Measurements from ENCODE around the gene MON1A.
A peak's percentile ranks its signal among the peaks of the same experiment; 100 is the strongest.

Gene MON1A

GRCh38 chr3:49889296-49889695 is 40.3 kb downstream of the MON1A start:
- Mint-ChIP-seq H3K36me3 (no peaks in the 10 kb centered on the region), H3K27ac (no peak overlapping the region), H3K27me3 (peaks cover 9% of the 10 kb centered on the region), H3K4me3 (no peak overlapping the region), H3K9me3 (no peaks in the 10 kb centered on the region), H3K4me1 (no peaks in the 10 kb centered on the region)
- no peak for DNase-seq
- CTCF ChIA-PET = interaction anchor here (0.6 kb wide), 1 partner anchor 39 kb away, joined by 4 read pairs; no protein-coding TSS in a partner anchor

- H3K4me3 Mint-ChIP-seq = no peak overlapping the region
- H3K9me3 Mint-ChIP-seq = no peaks in the 10 kb centered on the region
- H3K27ac Mint-ChIP-seq = no peak overlapping the region
- CTCF ChIA-PET = no interaction called here
- H3K27me3 Mint-ChIP-seq = peaks cover 29% of the 10 kb centered on the region
- H3K4me1 Mint-ChIP-seq = no peaks in the 10 kb centered on the region
- no peaks in the 10 kb centered on the region for H3K36me3 Mint-ChIP-seq
- DNase-seq = no peak
These were observed 42.7 kb downstream of the MON1A start for GRCh38 chr3:49886922-49887265.

- Mint-ChIP-seq H3K27me3 (peaks cover 37% of the 10 kb centered on the region), H3K4me1 (no peaks in the 10 kb centered on the region), H3K9me3 (no peaks in the 10 kb centered on the region), H3K4me3 (no peak overlapping the region), H3K36me3 (no peaks in the 10 kb centered on the region), H3K27ac (no peak overlapping the region)
- CTCF ChIA-PET = no interaction called here
- no peak for DNase-seq
These were observed 45.6 kb downstream of the MON1A start for GRCh38 chr3:49883998-49884397.

GRCh38 chr3:49882166-49882565 is 47.4 kb downstream of the MON1A start:
- H3K27me3 Mint-ChIP-seq = peaks cover 37% of the 10 kb centered on the region
- H3K36me3 Mint-ChIP-seq = no peaks in the 10 kb centered on the region
- no peaks in the 10 kb centered on the region for H3K9me3 Mint-ChIP-seq
- DNase-seq = no peak
- no peak overlapping the region for H3K4me3 Mint-ChIP-seq
- no peak overlapping the region for H3K27ac Mint-ChIP-seq
- CTCF ChIA-PET = interaction anchor here (1.3 to 1.7 kb wide), 3 partner anchors 10 to 43 kb away, joined by 3 to 6 read pairs (median 4); no protein-coding TSS in a partner anchor
- no peaks in the 10 kb centered on the region for H3K4me1 Mint-ChIP-seq

GRCh38 chr3:49880581-49881315 is 48.9 kb downstream of the MON1A start:
- Mint-ChIP-seq H3K36me3 (no peaks in the 10 kb centered on the region), H3K4me1 (no peaks in the 10 kb centered on the region), H3K27me3 (peaks cover 37% of the 10 kb centered on the region), H3K4me3 (no peak overlapping the region), H3K9me3 (no peaks in the 10 kb centered on the region), H3K27ac (no peak overlapping the region)
- DNase-seq = no peak
- CTCF ChIA-PET = interaction anchor here (0.6 to 0.7 kb wide), 2 partner anchors 11 to 19 kb away, joined by 3 read pairs; partner anchors contain the start of gene CAMKV

GRCh38 chr3:49879721-49880120 is 49.9 kb downstream of the MON1A start:
- Mint-ChIP-seq H3K27me3 (peaks cover 38% of the 10 kb centered on the region), H3K9me3 (no peaks in the 10 kb centered on the region), H3K4me3 (no peak overlapping the region), H3K4me1 (no peaks in the 10 kb centered on the region), H3K36me3 (no peaks in the 10 kb centered on the region), H3K27ac (no peak overlapping the region)
- CTCF ChIA-PET = interaction anchor here (0.8 kb wide), 1 partner anchor 11 kb away, joined by 3 read pairs; no protein-coding TSS in a partner anchor
- DNase-seq = no peak

GRCh38 chr3:49878686-49879085 is 50.9 kb downstream of the MON1A start:
- CTCF ChIA-PET = no interaction called here
- H3K4me1 Mint-ChIP-seq = no peaks in the 10 kb centered on the region
- H3K4me3 Mint-ChIP-seq = no peak overlapping the region
- H3K27me3 Mint-ChIP-seq = peaks cover 32% of the 10 kb centered on the region
- H3K36me3 Mint-ChIP-seq = no peaks in the 10 kb centered on the region
- DNase-seq = no peak
- H3K9me3 Mint-ChIP-seq = no peaks in the 10 kb centered on the region
- no peak overlapping the region for H3K27ac Mint-ChIP-seq

- peaks cover 34% of the 10 kb centered on the region for H3K27me3 Mint-ChIP-seq
- CTCF ChIA-PET = no interaction called here
These were observed 51.9 kb downstream of the MON1A start for GRCh38 chr3:49877716-49878115.

GRCh38 chr3:49876567-49876966 is 53.0 kb downstream of the MON1A start:
- Mint-ChIP-seq H3K36me3 (no peaks in the 10 kb centered on the region), H3K27me3 (peaks cover 35% of the 10 kb centered on the region), H3K27ac (no peak overlapping the region), H3K4me3 (no peak overlapping the region), H3K9me3 (no peaks in the 10 kb centered on the region), H3K4me1 (no peaks in the 10 kb centered on the region)
- CTCF ChIA-PET = no interaction called here
- no peak for DNase-seq

More at GRCh38 chr3:49877716-49878115, 51.9 kb downstream of the MON1A start:
- H3K4me1 Mint-ChIP-seq = no peaks in the 10 kb centered on the region
- H3K36me3 Mint-ChIP-seq = no peaks in the 10 kb centered on the region
- no peaks in the 10 kb centered on the region for H3K9me3 Mint-ChIP-seq
- no peak for DNase-seq
- no peak overlapping the region for H3K4me3 Mint-ChIP-seq
- H3K27ac Mint-ChIP-seq = no peak overlapping the region

- CTCF ChIA-PET = no interaction called here
- no peaks in the 10 kb centered on the region for H3K9me3 Mint-ChIP-seq
These were observed 56.0 kb downstream of the MON1A start for GRCh38 chr3:49873623-49874022.

GRCh38 chr3:49872801-49873281 is 56.8 kb downstream of the MON1A start:
- Mint-ChIP-seq H3K9me3 (no peaks in the 10 kb centered on the region), H3K4me3 (no peak overlapping the region), H3K4me1 (no peaks in the 10 kb centered on the region), H3K27me3 (peaks cover 67% of the 10 kb centered on the region), H3K27ac (no peak overlapping the region), H3K36me3 (no peaks in the 10 kb centered on the region)
- DNase-seq = no peak
- CTCF ChIA-PET = interaction anchor here (1.5 kb wide), 1 partner anchor 9 kb away, joined by 4 read pairs; no protein-coding TSS in a partner anchor

More at GRCh38 chr3:49873623-49874022, 56.0 kb downstream of the MON1A start:
- no peak for DNase-seq
- no peak overlapping the region for H3K4me3 Mint-ChIP-seq
- no peaks in the 10 kb centered on the region for H3K36me3 Mint-ChIP-seq
- H3K4me1 Mint-ChIP-seq = no peaks in the 10 kb centered on the region
- no peak overlapping the region for H3K27ac Mint-ChIP-seq
- H3K27me3 Mint-ChIP-seq = peaks cover 59% of the 10 kb centered on the region

- Mint-ChIP-seq H3K4me3 (no peak overlapping the region), H3K4me1 (no peaks in the 10 kb centered on the region), H3K27me3 (peaks cover 79% of the 10 kb centered on the region), H3K9me3 (no peaks in the 10 kb centered on the region), H3K36me3 (no peaks in the 10 kb centered on the region), H3K27ac (no peak overlapping the region)
- DNase-seq = no peak
- CTCF ChIA-PET = interaction anchor here (1.5 kb wide), 1 partner anchor 11 kb away, joined by 4 read pairs; no protein-coding TSS in a partner anchor
These were observed 58.0 kb downstream of the MON1A start for GRCh38 chr3:49871531-49872153.

- Mint-ChIP-seq H3K27ac (no peak within 1 kb of the TSS), H3K36me3 (no peaks in the 10 kb centered on the region), H3K27me3 (peaks cover 91% of the 10 kb centered on the region), H3K4me3 (no peak within 1 kb of the TSS), H3K9me3 (no peaks in the 10 kb centered on the region), H3K4me1 (no peaks in the 10 kb centered on the region)
- CTCF ChIA-PET = interaction anchor here (0.6 kb wide), 1 partner anchor 11 kb away, joined by 3 read pairs; no protein-coding TSS in a partner anchor
- peak; percentile 57 for DNase-seq
These were observed 60.0 kb downstream of the MON1A start, which contains the start of gene CAMKV for GRCh38 chr3:49869525-49870126. Gene CAMKV, minus strand, starts transcription at chr3:49869906. Its CDS starts 7,518 bp downstream, at chr3:49862388.

- Mint-ChIP-seq H3K27ac (no peak overlapping the region), H3K27me3 (peaks cover 96% of the 10 kb centered on the region), H3K4me1 (no peaks in the 10 kb centered on the region), H3K9me3 (no peaks in the 10 kb centered on the region), H3K4me3 (no peak overlapping the region), H3K36me3 (no peaks in the 10 kb centered on the region)
- DNase-seq = peak; percentile 33
- CTCF ChIA-PET = interaction anchor here (1.4 kb wide), 1 partner anchor 10 kb away, joined by 3 read pairs; no protein-coding TSS in a partner anchor
These were observed 60.6 kb downstream of the MON1A start for GRCh38 chr3:49868862-49869466.
